Testis (tissue), 2 donors: ENCODE data around the gene ZNF768.

Experiments
- POLR2A ChIP-seq: fragments of 450-650 bp; IDR thresholded peaks from one replicate; pipeline ENCODE4 v1.6.1; 2017; ENCODE audit warnings: antibody characterized with exemption, mild to moderate bottlenecking, moderate library complexity
- TF ChIP-seq, protein P1 (sequence below), 3 experiments: fragments of 450-650 bp in 2 of 3; fragments of 200-600 bp in 1 of 3; sonication (generic) in 1 of 3; IDR thresholded peaks; one replicate each; pipeline ENCODE4 v1.5.1; 2016 to 2019; ENCODE audit warnings: antibody characterized with exemption in 3 of 3, mild to moderate bottlenecking in 2 of 3, moderate library complexity in 1 of 3

DNA sequence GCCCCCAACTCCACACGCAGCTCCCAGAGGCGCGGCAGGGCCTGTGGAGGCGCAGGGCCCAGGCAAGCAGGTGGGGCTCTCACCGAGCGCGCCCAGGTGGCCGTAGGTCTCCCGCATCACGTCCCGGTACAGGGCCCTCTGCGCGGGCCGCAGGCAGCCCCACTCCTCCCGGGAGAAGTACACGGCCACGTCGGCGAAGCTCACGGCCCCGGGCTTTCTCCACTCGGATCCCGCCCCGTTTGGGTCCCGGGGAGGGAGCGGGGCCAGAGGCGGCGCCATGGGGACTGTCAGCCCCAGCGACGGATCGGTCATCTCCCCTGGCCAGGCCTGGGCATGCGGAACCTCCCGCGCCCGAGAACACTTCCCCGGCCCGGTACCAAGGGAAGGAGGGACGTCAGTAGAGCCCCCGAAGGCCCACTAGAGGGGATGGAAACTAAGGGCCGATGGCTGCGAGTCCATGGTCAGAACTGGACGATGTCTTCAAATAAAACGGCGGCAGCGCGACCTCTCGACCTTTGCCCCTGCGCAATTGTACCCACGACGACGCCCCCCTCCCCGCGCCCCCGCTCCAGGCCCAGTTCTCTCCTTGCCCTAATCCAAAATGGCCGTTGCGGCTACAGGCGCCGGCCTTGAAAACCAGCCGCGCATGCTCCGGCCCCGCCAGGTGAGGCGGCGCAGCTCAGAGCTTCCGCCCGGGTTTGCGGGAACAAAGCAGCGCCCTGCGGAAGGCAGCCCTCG, 8.2 kb upstream of the ZNF768 start, which contains the start of gene ZNF747:
- TF ChIP-seq, protein P1, sequence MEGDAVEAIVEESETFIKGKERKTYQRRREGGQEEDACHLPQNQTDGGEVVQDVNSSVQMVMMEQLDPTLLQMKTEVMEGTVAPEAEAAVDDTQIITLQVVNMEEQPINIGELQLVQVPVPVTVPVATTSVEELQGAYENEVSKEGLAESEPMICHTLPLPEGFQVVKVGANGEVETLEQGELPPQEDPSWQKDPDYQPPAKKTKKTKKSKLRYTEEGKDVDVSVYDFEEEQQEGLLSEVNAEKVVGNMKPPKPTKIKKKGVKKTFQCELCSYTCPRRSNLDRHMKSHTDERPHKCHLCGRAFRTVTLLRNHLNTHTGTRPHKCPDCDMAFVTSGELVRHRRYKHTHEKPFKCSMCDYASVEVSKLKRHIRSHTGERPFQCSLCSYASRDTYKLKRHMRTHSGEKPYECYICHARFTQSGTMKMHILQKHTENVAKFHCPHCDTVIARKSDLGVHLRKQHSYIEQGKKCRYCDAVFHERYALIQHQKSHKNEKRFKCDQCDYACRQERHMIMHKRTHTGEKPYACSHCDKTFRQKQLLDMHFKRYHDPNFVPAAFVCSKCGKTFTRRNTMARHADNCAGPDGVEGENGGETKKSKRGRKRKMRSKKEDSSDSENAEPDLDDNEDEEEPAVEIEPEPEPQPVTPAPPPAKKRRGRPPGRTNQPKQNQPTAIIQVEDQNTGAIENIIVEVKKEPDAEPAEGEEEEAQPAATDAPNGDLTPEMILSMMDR (IDR thresholded peaks at IDR 0.05) = peak in 1 of 3 experiments; percentile 2
- no peak for TF ChIP-seq POLR2A
